GM21526 (cell line): ENCODE measurements around the gene ZFAND3.

Experiments used
- ATAC-seq: cut with Tn5 transposase; IDR thresholded peaks from one replicate; pipeline ENCODE4 v1.9.1; 2021; ENCODE audit warnings: moderate library complexity; ENCODE audit not compliant: unreplicated experiment, low FRiP score

The ZFAND3 gene

DNA sequence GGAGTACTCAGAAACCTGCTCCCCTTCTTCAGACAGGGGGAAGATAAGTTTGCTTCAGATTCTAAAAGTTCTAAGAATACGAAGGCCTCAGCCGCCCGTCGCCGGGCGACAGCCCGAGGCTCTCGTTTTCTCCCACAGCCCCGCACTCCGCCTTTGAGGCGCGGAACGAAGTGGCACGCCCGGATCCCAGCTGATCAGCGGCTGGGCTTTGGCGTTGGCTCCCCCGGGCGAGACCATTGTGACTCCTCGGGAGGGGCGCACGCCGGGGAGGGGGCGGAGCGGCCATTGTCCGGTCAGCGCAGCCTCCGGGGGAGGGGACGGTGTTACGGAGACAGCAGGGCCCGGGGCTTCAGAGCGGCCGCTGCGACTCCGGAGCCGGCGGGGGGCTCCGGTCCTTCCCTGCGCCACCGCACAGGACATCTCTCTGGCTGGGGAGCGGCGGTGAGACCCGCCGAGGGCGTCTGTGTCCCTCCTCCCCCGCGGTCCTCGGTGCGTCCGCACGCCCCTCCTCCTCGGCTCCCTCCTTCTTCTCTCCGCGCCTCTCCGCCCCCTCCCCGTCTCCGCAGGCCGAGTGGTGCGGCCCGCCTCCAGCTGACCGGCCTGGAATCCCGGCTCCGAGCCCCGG lies at the start of gene ZFAND3:
Gene ZFAND3 (plus strand): TSS at position 551 of the 625 bp plus-strand sequence. CDS start 219 bp downstream, outside the sequence.
- ATAC-seq = peak; percentile 79

- ATAC-seq = no peak
Measured at GRCh38 chr6:37774028-37774680, 45.4 kb upstream of the ZFAND3 start.

DNA sequence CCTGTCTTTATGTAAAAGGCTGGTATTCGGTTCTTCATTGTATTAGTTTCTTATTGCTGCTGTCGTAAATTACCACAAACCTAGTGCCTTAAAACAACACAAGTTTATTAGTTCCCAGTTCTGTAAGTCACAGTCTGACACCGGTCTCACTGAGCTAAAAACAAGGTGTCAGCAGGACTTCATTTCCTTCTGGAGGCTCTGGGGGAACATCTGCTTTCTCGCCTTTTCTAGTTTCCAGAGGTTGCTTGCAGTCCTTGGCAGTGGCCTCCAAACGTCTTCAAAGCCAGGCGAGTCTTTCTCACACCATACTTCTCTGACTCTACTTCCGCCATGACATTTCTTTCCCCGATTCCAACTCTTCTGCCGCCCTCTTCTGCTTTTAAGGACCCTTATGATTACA lies 43.0 kb upstream of the ZFAND3 start:
- no peak for ATAC-seq

DNA sequence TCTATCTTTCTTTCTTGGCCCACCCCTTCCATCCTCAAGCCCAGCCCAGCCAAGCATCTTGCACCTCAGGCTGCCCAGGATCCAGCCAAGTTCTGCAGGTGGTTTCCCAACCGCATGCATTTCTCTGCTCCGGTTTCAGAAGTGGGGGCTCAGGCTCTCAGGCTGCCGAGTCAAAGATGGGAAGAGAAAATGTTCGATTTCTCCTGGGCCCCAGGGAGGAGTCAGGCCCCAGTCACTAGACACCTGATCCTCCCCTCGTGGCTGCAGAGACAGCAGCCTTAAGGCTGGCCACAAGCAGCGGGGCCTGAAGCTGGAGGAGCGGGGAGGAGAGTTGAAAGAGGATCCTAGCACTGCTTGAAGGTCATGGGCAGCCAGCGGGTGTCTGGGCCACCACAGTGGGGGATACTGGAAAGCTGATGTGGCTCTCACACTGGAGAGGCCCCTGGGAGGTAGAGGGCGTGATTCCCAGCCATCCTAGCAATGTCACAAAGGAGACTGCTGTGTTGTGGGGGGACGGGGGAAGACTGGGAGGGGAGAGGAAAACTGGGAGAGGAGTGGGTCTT lies 42.2 kb upstream of the ZFAND3 start:
- ATAC-seq = no peak

DNA sequence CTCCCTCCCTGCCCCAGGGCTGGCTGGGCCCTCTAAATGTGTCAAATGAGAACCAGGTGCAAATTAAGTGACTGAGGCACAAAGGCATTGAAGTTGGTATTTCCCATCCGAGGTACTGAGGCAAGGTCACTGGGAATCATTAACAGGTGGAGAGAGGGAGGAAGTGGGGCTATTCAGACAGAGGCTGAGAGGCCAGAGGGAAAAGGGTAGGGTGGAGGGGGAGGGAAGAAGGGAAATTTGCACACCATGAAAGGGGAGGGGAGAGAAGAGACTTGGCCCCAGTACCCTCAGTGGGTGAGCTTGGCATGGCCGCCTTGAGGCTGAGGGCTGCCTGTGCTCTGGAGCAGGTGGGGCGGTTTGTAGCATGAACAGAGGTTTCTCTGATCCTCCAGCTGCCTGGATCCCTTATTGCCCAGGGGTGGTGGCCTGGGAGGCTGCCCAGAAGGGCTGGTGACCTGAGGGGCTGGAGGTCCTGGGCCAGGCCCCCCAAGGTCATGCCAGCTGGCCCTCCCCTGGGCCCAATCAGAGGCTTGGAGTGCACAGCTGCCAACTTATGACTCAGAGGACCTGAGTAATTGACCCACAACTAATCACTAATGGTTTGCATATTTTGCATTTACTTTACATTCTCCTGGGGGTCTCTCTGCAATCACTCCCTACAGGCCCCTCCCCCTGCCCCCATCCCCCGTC lies 40.3 kb upstream of the ZFAND3 start:
- no peak for ATAC-seq

DNA sequence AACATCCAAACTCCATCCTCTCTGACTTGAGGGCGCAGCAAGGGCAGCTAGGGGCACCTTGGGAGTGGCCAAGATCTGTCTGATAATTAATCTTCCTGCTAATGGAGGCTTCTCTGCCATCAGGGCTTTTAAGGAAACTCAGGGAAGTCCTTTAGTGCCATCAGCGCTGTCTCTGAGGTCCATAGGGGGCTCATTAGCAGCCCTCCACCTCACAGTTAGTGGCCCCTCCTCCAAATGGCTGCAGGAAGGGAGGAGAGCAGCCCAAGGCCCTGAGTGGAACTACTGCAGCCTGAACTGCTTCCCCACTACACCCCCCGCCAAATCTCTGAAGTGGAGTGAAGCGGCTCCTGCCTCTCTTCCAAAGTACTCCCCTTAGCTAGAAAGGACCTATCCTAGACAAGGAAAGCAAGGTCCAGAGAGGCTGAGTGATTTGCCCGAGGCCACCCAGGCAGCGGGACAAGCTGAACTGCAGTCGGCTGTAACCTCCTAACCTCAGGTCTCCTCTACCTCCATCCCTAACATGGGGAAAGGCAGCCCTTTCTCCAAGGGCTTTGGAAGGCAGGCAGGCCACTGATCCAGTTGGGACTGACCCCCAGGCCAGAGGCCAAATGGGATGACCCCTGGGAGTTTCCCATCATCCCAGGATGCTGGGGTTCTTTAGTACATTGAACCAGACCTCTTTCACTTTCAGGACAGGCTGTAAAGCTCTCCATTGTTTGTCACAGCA lies 39.5 kb upstream of the ZFAND3 start:
- ATAC-seq = no peak

GRCh38 chr6:37781788-37782187 lies 37.7 kb upstream of the ZFAND3 start:
- ATAC-seq = no peak

GRCh38 chr6:37783025-37783855 lies 36.3 kb upstream of the ZFAND3 start:
- ATAC-seq = no peak

- ATAC-seq = no peak
Measured at GRCh38 chr6:37783856-37784584, 35.5 kb upstream of the ZFAND3 start.

- ATAC-seq = no peak
Measured at GRCh38 chr6:37784585-37784967, 35.0 kb upstream of the ZFAND3 start.

DNA sequence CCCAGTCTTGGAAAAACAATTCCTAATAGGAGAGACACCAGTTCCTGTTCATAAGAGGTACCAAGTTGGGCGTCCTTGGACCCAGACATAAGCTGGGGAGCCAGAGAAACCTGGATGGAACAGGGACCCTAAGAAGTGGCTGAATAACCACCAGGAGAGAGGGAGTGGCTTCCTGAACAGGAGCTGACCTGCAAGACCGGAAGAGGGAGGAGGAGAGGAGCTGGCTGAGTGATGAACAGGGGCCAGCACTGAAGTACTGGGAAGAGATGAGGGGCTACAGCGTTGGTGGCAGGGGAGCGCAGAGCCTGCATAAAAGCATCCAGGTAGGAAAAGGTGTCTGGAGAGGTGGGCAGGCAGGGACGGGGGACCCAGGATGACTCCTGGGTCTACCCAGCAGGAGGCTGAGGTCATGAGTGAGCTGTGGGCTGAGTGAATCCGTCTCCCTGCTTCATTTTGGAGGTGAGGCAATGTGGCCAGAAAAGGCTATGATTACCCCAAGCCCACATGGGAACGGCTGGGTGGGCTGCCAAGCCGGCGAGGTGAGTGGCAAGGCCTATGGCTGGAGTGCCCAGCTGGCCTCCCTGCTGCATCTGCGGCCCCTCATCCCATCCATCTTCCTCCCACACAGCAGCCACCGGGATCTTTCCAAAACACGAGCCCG lies 34.4 kb upstream of the ZFAND3 start:
- no peak for ATAC-seq

- ATAC-seq = no peak
Measured at GRCh38 chr6:37785663-37786270, 33.8 kb upstream of the ZFAND3 start.

DNA sequence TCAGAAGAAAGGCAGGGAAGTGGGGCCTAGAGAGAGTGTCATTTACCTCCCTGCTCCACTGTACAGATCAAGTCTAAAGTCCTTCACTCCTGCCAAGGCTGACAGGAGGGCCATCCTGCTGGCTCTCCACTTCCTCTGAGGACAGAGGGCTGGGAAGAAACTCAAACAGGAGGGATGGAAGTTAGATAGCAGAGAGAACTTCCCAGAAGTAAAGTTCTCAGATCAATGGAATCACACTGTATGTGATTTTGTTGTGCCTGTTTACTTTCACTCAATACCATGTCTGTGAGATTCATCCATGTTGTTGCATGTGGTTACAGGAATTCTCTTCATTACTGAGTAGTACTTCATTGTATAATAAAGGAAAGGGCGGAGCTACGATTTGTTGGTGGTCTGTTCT lies 32.3 kb upstream of the ZFAND3 start:
- no peak for ATAC-seq

GRCh38 chr6:37788259-37788658 lies 31.3 kb upstream of the ZFAND3 start:
- no peak for ATAC-seq

GRCh38 chr6:37791156-37791919 lies 28.2 kb upstream of the ZFAND3 start:
- ATAC-seq = peak; percentile 81

- no peak for ATAC-seq
Measured at GRCh38 chr6:37792457-37793033, 27.0 kb upstream of the ZFAND3 start.

GRCh38 chr6:37793067-37793466 lies 26.5 kb upstream of the ZFAND3 start:
- no peak for ATAC-seq
